Measurements from ENCODE around the gene APBA2. TPM values are rescaled to one million over a fixed set of nuclear protein-coding genes. Genes with fewer than 3 reads are reported as not detected.
A peak's percentile ranks its signal among the peaks of the same experiment; 100 is the strongest.
"Not testable (repeated sequence)": the region's sequence is repeated elsewhere in the genome, so short reads cannot be mapped to it uniquely, and the experiment has no call there.

Gene APBA2
- total RNA-seq, 2 donors from 2014 or later = 9.1 to 9.8 TPM

DNA sequence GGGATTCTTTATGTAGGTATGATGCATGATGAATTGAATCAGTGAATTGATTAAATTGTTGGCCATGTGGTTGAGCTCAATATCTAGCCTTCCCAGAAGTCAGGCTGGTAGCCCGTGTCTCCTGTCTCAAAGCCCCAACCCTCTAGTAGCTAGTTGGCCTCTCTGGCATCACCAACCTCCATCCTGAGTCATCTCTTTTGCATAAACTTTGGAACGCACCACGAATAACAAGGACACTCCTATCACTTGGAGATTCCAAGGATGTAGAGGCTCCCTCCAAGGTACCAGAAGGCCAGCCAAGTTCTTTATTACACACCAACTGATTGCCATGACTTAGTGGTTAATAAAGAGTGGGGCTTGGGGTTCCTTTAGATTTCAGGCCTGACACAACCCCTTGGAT, 148.4 kb downstream of the APBA2 start:
- DNase-seq (no peak), ATAC-seq (replicated peaks in 1 of 2) (no peak)
- Mint-ChIP-seq H3K9me3 (peaks cover 0 to 2% of the 10 kb centered on the region in 2 donors), H3K4me1 (ENCODE audit: low read depth) (peaks cover 43% of the 10 kb centered on the region), H3K4me3 (no peak overlapping the region), H3K27me3 (ENCODE audit: low read depth) (no peaks in the 10 kb centered on the region), H3K27ac (no peak overlapping the region), H3K36me3 (ENCODE audit: insufficient read depth in 2 of 2) (peaks cover 5 to 8% of the 10 kb centered on the region in 2 donors)

DNA sequence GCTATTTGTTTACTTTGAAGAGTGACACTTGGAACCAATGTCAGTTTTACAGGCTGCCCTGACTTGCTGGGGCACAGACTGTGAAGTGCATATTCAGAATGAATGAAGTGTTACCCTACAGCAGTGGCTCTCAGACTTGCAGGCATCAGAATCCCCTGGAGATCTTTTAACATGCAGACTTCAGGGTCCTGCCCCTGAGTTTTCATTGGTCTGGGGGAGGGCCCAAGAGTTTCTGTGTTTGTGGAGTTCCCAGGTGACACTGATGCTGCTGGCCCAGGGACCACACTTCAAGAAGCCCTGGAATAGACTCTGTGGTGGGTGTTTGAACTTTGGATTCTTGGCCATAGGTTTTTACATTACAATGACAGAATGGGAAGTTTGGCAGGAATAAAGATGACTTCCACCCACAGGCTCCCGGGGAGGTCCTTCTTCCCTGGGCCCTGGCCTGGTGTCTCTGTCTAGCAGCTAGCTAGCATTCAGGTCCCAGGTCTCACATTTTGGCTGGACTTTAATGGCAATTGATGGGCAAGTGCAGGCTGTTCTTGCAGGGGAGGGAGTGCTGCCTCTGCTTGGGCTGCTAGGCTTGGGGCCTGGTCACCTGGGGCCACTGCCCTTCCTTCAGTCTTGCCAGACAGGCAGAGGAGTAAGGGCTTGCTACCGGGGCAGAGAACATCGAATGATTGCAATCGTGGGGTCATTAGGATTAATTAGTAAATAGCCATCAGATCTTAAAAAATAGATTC, 149.0 kb downstream of the APBA2 start:
- H3K27ac Mint-ChIP-seq = no peak overlapping the region
- no peaks in the 10 kb centered on the region for H3K27me3 Mint-ChIP-seq (ENCODE audit: low read depth)
- peaks cover 45% of the 10 kb centered on the region for H3K4me1 Mint-ChIP-seq (ENCODE audit: low read depth)
- ATAC-seq (replicated peaks in 1 of 2) = no peak
- peaks cover 5 to 8% of the 10 kb centered on the region in 2 donors for H3K36me3 Mint-ChIP-seq (ENCODE audit: insufficient read depth in 2 of 2)
- peaks cover 0 to 2% of the 10 kb centered on the region in 2 donors for H3K9me3 Mint-ChIP-seq
- DNase-seq = no peak
- H3K4me3 Mint-ChIP-seq = no peak overlapping the region

DNA sequence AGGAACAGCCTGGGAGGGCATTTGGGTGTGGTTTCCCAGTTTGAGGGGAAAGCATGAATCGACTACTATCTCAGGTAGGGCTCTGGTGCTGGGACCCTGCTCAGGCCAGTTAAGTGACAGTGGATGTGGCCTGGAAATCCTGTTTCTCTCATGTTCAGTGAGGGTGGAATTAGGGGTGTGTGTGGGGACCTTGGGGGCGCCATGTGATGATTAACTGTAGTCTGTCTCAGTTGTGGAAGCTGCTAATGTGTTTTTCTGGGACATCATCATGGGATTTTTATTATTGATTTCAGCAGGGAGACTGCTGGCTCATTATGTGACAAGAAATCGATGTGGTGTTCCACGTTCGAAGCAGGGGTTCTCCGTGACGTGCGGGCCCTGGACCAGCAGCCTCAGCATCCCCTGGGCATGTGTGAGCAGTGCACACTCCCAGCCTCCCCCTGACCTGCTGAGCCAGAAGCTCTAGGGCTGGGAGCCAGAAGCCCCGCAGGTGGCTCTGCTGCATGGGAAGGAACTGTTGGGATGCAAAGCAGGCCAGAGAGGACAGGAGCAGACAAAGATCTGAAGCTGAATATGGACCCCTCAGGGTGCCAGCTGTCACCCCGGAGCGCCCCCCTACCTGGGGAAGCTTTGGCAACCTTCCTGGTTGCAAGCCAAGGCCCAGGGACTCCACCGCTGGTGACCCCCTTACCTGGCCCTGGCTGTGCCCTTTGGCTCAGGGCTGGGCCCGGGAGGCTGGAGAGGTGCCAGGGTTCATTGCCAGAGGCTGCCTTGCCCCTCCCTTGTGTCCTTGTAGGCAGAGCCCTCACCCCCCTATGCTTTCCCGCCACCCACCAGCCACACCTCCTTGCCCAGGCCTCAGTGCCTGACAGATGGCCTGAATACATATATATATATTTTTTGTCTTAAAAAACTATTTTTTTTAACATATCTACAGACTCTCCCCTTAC, 149.8 kb downstream of the APBA2 start:
- Mint-ChIP-seq H3K4me1 (ENCODE audit: low read depth) (peaks cover 54% of the 10 kb centered on the region), H3K4me3 (no peak overlapping the region), H3K9me3 (peaks cover 0 to 2% of the 10 kb centered on the region in 2 donors), H3K36me3 (ENCODE audit: insufficient read depth in 2 of 2) (peaks cover 5 to 8% of the 10 kb centered on the region in 2 donors), H3K27ac (no peak overlapping the region), H3K27me3 (ENCODE audit: low read depth) (no peaks in the 10 kb centered on the region)
- no peak for ATAC-seq (replicated peaks in 1 of 2)
- DNase-seq = no peak

- Mint-ChIP-seq H3K36me3 (ENCODE audit: insufficient read depth in 2 of 2) (peaks cover 3 to 5% of the 10 kb centered on the region in 2 donors), H3K27ac (no peak overlapping the region), H3K9me3 (no peaks in the 10 kb centered on the region), H3K27me3 (ENCODE audit: low read depth) (no peaks in the 10 kb centered on the region), H3K4me3 (peak overlapping the region in 1 of 2 donors; percentile 52), H3K4me1 (ENCODE audit: low read depth) (peaks cover 44% of the 10 kb centered on the region)
- DNase-seq = no peak
- peak in 1 of 2 donors; percentile 17 for ATAC-seq (replicated peaks in 1 of 2)
Observed at GRCh38 chr15:29037997-29038705, 152.4 kb downstream of the APBA2 start.

DNA sequence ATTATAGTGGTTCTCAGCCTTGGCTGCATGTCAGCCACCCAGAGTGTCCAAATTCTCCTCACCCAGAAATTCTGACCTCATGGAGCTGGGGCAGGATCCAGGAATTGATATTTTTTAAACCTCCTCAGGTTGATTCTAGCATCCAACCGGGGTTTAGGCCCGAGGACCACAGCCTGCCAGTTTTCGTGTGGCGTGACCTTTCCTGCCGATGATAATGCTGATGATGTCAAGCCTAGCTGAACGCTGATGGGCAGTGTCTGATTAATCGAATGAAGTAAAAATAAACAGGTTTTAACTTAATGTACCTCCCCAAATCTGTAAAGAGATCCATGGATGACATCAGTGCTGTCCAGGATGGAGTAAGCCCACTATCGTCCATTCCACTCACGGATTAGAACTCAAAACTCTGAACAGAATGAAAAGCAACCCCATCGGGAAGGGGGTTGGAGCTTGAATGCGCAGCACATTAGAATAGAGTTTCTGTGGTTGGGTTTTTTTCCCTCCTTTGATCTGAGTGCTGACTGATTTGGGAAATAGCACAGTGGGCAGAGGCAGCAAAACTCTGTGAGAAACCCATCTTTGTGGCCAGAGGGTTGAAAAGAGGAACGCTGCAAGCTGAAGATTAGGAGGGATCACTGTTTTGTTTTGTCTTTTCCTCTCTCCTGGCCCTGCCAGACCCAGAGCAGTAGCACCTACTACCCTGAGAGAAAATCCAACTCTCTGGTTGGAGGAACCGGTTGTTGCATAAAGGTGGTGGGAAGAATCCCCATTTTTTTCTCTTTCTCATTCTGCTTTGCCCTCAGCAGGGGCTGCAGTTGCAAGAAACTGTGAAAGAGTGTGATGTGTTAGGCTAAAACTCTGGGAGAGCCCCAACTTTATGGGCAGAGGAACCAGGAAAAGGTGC, 153.9 kb downstream of the APBA2 start:
- ATAC-seq (replicated peaks in 1 of 2) (peak; percentile 92 to 95), DNase-seq (peak; percentile 50 to 56)
- H3K27me3 Mint-ChIP-seq (ENCODE audit: low read depth) = no peaks in the 10 kb centered on the region
- peaks cover 48% of the 10 kb centered on the region for H3K4me1 Mint-ChIP-seq (ENCODE audit: low read depth)
- H3K9me3 Mint-ChIP-seq = no peaks in the 10 kb centered on the region
- H3K36me3 Mint-ChIP-seq (ENCODE audit: insufficient read depth in 2 of 2) = peaks cover 3 to 5% of the 10 kb centered on the region in 2 donors
- peak overlapping the region; percentile 57 to 87 for H3K4me3 Mint-ChIP-seq
- H3K27ac Mint-ChIP-seq = peak overlapping the region; percentile 72

DNA sequence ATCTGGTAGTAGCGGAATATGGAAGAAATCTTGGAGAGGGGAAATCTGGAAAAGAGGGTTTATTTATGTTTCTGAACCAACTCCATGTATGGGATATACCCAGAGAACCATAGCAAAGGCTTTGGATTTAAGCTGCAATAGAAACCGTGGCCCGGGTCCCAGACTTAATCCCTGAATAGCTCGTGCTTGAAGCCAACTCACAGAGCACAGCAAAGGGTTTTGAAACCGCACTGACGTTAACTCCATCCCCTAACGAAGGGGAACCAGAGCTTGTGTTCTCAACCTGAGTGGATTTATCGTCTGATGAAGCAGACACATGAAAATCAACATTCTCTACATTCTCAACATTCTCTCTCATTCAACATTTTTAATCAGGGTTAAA, 154.6 kb downstream of the APBA2 start:
- peaks cover 55% of the 10 kb centered on the region for H3K4me1 Mint-ChIP-seq (ENCODE audit: low read depth)
- H3K36me3 Mint-ChIP-seq (ENCODE audit: insufficient read depth in 2 of 2) = peaks cover 3 to 5% of the 10 kb centered on the region in 2 donors
- peak overlapping the region; percentile 72 for H3K27ac Mint-ChIP-seq
- H3K9me3 Mint-ChIP-seq = no peaks in the 10 kb centered on the region
- DNase-seq (no peak), ATAC-seq (replicated peaks in 1 of 2) (no peak)
- H3K27me3 Mint-ChIP-seq (ENCODE audit: low read depth) = no peaks in the 10 kb centered on the region
- H3K4me3 Mint-ChIP-seq = peak overlapping the region; percentile 57 to 87

DNA sequence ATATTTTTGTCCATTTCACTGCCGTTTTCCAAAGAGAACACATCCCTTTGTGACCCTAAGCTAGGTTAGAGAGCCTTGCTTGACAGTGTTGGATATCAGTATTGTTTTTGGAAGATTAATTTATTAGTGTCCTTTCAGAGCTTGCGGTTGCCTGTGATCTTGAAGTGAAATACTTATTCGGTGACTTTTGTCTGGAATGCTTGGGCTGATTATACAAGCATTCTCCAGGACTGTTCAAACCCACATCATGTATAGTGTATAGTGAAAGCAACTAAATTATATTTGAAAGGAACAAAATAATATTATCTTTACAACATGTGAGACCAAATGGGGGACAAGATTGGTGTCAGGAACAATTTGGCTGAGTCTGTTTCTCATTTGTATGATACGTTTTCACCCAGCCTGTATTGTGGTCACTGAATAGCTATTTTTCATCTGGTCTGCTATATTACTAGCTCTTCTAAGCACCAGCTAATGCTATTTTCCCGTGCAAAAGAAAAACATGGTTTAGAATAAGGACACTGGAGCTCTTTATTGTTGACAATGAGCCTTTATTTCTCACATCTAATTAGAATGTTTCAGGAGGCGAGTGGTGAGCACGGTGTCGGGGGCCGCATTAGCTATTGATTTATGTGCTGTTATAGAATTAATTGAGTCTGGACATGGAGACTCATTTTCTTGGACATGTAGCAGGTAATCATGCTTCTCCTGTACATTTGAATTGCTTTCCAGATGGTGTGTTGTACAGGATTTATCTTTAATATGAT, 158.1 kb downstream of the APBA2 start:
- Mint-ChIP-seq H3K27ac (no peak overlapping the region), H3K4me3 (no peak overlapping the region), H3K36me3 (ENCODE audit: insufficient read depth in 2 of 2) (no peaks in the 10 kb centered on the region), H3K27me3 (ENCODE audit: low read depth) (no peaks in the 10 kb centered on the region), H3K9me3 (no peaks in the 10 kb centered on the region), H3K4me1 (ENCODE audit: low read depth) (peaks cover 56% of the 10 kb centered on the region)
- ATAC-seq (replicated peaks in 1 of 2) = no peak
- no peak for DNase-seq

- Mint-ChIP-seq H3K36me3 (ENCODE audit: insufficient read depth in 2 of 2) (no peaks in the 10 kb centered on the region), H3K27me3 (ENCODE audit: low read depth) (no peaks in the 10 kb centered on the region), H3K4me3 (no peak overlapping the region), H3K4me1 (ENCODE audit: low read depth) (peaks cover 52% of the 10 kb centered on the region), H3K27ac (no peak overlapping the region), H3K9me3 (no peaks in the 10 kb centered on the region)
- DNase-seq (no peak), ATAC-seq (replicated peaks in 1 of 2) (no peak)
Observed at GRCh38 chr15:29044503-29044901, 158.7 kb downstream of the APBA2 start.

- not testable (repeated sequence) for H3K9me3 Mint-ChIP-seq; H3K27me3 Mint-ChIP-seq (ENCODE audit: low read depth); DNase-seq; H3K36me3 Mint-ChIP-seq (ENCODE audit: insufficient read depth in 2 of 2)
- H3K27ac Mint-ChIP-seq = peak overlapping the region; percentile 82
- H3K4me1 Mint-ChIP-seq (ENCODE audit: low read depth) = peaks cover 50% of the 10 kb centered on the region
- ATAC-seq (replicated peaks in 1 of 2) = peak; percentile 1 to 3
- H3K4me3 Mint-ChIP-seq = peak overlapping the region; percentile 47 to 48
Observed at GRCh38 chr15:29045161-29045560, 159.4 kb downstream of the APBA2 start.

DNA sequence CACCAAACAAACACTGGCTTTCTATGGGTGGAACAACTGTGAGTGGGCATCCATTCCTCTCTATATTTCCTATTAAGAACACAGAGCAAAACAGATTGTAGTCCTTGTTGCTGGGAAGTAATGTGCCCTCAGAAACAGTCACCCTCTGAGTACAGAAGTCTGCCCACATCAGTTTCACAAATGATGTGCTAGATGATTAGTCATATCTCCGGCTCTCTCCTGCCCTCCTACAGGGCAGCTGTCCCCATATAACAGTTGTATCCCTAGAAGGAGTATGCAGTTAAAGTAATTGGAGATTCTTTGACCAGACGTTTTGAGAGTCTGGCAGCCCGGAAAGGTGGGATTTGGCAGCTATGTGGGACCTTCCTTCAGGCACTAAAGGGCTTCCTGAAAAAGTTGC, 159.9 kb downstream of the APBA2 start:
- peaks cover 49% of the 10 kb centered on the region for H3K4me1 Mint-ChIP-seq (ENCODE audit: low read depth)
- DNase-seq (peak; percentile 55 to 57), ATAC-seq (replicated peaks in 1 of 2) (peak; percentile 100)
- H3K4me3 Mint-ChIP-seq = peak overlapping the region; percentile 47 to 48
- H3K27ac Mint-ChIP-seq = peak overlapping the region; percentile 82
- H3K27me3 Mint-ChIP-seq (ENCODE audit: low read depth) = no peaks in the 10 kb centered on the region
- H3K36me3 Mint-ChIP-seq (ENCODE audit: insufficient read depth in 2 of 2) = peaks cover 0 to 2% of the 10 kb centered on the region in 2 donors
- H3K9me3 Mint-ChIP-seq = no peaks in the 10 kb centered on the region

GRCh38 chr15:29046281-29046810, 160.6 kb downstream of the APBA2 start:
- no peak overlapping the region for H3K4me3 Mint-ChIP-seq
- ATAC-seq (replicated peaks in 1 of 2) = no peak
- no peak overlapping the region for H3K27ac Mint-ChIP-seq
- H3K27me3 Mint-ChIP-seq (ENCODE audit: low read depth) = no peaks in the 10 kb centered on the region
- no peak for DNase-seq
- no peaks in the 10 kb centered on the region for H3K9me3 Mint-ChIP-seq
- peaks cover 0 to 2% of the 10 kb centered on the region in 2 donors for H3K36me3 Mint-ChIP-seq (ENCODE audit: insufficient read depth in 2 of 2)
- peaks cover 50% of the 10 kb centered on the region for H3K4me1 Mint-ChIP-seq (ENCODE audit: low read depth)
